HG03520 (cell line): ENCODE measurements around the gene DNAJC4.

Experiments
- ATAC-seq: cut with Tn5 transposase; IDR thresholded peaks from one replicate; pipeline ENCODE4 v1.9.1; 2021; ENCODE audit warnings: mild to moderate bottlenecking, moderate library complexity; ENCODE audit not compliant: unreplicated experiment

DNAJC4 gene, protein sequence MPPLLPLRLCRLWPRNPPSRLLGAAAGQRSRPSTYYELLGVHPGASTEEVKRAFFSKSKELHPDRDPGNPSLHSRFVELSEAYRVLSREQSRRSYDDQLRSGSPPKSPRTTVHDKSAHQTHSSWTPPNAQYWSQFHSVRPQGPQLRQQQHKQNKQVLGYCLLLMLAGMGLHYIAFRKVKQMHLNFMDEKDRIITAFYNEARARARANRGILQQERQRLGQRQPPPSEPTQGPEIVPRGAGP

DNA sequence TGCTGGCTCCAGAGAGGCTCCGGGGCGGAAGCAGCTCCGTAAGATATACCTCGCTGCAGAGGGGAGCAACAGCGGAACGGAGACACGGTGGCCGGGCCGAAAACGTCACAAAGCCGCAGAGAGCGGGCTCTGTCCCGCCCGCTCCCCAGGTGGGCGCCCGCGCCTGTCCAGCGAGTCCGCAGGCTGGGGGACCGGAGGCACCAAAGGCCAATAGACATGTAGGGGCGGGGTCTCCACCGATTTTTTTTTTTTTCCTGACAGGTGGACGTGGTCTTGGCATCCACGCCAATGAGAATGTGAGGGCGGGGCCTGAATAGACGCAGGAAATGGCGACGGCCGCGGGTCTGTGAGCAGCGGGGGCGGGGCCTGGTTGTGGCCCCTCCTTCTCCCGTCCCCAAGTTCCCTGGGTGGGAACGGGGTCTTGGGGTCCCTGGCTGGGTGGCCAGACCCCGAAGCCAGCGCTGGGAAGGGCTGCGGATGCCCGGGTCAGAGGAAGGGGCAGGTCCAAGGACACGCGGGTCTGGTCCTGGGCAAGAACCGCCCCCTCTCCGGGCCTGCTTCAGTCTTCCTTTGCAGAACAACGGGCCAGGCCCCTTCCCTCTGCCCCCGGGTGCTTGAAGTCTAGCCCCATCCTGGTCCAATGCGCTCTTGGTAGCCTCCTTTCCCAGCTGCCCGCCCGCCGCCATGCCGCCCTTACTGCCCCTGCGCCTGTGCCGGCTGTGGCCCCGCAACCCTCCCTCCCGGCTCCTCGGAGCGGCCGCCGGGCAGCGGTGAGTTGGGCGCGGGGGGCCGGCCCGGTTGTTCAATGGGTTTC lies at the start of gene DNAJC4:
TSS of gene DNAJC4 (plus strand) at position 378 of the 814 bp plus-strand sequence. CDS start at position 685, 307 bp downstream.
- ATAC-seq, result peak; percentile 37

DNA sequence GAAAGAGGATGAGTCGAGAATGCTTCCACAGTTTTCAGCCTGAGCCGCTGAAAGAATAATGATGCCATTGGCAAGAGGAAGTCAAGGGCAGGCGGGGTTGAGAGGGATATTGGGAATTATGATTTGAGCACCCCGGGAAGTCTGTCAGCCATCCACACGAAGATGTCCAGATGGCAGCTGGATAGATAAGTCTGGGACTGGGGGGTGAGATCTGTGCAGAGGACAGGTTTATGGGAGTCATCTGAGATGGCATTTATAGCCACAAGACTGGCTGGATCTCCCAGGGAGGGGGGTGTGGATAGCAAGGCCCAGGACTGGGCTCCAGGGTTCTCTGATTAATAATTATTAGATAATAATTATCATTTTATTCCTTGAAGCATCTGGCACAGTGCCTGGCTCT lies 49.5 kb upstream of the DNAJC4 start:
- ATAC-seq, result no peak

DNA sequence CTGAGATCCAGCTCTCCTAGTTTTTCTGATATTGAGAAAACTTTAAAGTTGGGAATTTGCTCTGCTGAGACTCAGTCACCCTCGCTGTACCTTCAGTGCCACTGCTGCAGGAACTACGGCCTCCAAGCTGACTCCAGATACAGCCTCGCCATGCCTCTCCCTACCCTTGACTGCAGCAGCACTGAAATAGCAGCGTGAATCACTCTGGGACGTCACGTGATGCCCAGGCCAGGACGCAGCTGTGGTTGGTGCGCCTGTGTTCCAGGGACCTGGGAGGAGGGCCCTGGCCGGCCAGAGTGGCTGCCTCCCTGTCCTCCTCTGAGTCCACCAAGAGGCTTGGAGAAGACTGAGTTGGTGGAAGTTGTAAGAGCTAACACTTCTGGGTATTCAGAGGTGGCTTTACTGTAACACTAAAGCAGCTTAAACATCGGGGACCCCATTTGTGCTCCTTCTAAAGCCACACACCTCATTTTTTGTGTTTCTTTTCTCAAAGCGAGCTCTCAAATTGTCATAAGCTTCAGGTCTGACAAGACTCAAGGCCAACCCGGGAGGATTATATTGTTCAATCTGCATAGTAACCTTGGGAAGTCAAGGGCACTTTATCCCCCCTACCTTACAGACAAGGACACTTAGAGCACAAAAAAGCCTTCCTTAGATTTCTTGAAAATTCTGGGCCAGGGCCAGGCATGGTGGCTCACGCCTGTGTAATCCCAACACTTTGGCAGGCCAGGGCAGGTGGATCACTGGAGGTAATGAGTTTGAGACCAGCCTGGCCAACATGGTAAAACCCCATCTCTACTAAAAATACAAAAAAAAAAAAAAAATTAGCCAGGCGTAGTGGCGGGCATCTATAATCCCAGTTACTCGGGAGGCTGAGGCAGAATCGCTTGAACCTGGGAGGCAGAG lies 48.6 kb upstream of the DNAJC4 start:
- ATAC-seq, result no peak

DNA sequence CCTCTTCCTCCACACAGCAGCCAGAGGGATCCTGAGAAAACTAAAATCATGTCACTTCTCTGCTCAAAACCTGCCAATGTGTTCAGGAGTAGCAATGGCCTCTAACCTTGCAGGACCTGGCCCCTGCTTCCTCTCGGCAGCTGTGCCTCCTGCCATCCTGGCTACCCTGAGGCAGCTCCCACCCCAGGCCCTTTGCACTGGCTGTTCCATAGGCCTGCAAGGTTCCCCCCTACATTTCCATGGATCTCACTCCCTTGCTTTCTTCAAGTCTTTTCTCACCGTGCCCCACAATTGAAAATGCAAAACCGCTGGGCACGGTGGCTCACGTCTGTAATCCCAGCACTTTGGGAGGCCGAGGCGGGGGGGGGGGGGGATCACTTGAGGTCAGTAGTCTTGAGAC lies 46.5 kb upstream of the DNAJC4 start:
- ATAC-seq, result no peak

- no peak for ATAC-seq
These were observed 45.1 kb upstream of the DNAJC4 start for GRCh38 chr11:64185175-64185692.

GRCh38 chr11:64185693-64186491 lies 44.5 kb upstream of the DNAJC4 start, which contains the start of gene STIP1:
STIP1 (plus strand) TSS chr11:64186171; CDS start chr11:64186262, 91 bp downstream.
- peak; percentile 88 for ATAC-seq

DNA sequence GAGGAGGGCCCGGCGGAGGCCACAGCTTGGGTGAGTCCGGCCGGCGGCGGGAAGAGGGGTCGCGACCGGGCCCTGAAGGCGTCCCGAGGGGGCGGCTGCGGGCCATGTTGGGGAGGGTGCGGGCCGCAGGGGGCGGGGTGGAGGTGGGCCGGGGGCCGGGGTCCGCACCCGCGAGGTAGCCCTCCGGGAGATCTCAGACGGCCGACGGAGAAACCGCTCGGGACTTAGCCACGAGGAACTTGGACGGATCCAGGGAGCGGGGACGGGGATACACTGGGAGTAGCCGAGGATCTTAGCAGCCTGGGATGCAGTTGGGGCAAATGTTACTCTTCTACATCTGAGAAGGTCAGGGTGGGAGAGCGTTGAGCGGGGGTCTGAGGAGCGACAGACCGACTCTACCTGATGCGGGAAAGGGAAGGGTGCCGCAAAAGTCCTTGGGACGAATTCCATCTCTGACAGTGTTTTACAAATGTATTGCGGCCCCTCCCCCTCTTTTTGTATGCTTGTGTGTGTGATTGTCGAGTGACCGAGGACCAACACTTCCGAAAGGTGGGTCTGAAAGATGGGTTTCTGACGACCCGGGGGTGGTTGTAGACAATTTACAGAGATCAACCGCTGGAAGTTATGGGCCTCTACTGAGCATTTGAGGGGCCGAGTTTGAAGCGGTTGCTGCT lies 43.7 kb upstream of the DNAJC4 start:
- no peak for ATAC-seq

GRCh38 chr11:64192434-64192833 lies 37.9 kb upstream of the DNAJC4 start:
- no peak for ATAC-seq

DNA sequence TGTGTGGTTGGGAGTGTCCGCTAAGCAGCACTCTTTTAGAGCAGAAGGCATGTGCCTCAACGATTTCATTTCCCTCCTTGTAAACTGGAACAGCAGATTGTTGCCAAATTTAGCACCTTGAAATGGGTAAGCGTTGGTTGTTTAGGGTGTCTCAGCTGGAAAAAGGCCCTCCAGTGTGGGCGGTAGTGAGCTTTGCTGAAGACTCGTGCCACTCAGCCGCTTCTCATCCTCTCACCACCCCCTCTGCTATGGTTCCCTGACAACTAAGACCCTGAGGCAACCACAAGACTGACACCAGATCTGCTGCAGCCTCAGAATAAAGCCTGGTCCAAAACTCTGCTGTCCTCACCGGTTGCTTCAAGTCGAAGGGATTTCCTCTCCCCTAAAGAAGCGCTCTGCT lies 33.7 kb upstream of the DNAJC4 start:
- ATAC-seq, result no peak

DNA sequence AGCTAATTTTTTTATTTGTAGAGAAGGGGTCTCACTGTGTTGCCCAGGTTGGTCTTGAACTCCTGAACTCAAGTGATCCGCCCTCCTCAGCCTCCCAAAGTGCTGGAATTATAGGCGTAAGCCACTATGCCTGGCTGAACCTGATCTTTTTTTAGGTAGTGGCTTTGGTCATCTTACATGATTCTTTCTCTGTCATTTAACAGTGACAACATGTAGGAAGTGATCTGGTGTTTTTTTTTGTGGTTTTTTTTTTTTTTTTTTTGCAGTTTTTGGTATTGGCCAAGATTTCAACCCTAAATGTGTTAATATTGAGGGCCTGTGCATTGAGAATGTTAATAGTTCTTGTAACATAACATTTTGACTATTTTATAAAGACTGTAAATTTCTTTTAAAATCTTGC lies 31.8 kb upstream of the DNAJC4 start:
- ATAC-seq, result no peak

- ATAC-seq, result no peak
These were observed 28.8 kb upstream of the DNAJC4 start for GRCh38 chr11:64201543-64201942.

DNA sequence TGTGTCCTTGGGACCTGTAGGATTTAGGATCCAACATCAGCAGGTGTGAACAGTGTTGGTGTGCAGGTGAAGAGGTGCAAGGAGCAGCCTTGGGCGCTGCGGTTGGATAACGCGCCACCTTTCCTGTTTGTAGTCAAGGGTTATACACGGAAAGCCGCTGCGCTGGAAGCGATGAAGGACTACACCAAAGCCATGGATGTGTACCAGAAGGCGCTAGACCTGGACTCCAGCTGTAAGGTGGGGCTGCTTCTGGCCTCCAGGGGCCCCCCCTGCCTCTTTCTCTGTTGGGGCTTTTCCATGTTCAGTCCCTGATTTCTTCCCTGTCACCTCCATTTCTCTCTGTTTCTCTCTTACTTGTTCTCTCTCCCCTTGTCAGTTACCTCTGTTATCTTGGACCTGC lies 27.4 kb upstream of the DNAJC4 start:
- no peak for ATAC-seq

- ATAC-seq, result no peak
These were observed 26.8 kb upstream of the DNAJC4 start for GRCh38 chr11:64203421-64204079.

DNA sequence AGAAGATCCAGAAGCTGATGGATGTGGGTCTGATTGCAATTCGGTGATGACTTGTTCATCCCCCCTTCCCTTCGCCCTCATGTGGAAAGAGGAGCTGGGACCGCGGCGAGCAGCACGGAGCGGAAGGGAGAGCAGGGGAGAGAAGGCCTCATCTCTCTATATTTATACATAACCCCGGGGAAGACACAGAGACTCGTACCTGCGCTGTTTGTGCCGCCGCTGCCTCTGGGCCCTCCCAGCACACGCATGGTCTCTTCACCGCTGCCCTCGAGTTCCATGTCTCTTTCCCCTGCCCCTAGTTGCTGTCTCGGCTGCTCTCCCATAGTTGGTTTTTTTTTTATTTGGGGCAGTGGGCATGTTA lies 26.3 kb upstream of the DNAJC4 start:
- no peak for ATAC-seq

DNA sequence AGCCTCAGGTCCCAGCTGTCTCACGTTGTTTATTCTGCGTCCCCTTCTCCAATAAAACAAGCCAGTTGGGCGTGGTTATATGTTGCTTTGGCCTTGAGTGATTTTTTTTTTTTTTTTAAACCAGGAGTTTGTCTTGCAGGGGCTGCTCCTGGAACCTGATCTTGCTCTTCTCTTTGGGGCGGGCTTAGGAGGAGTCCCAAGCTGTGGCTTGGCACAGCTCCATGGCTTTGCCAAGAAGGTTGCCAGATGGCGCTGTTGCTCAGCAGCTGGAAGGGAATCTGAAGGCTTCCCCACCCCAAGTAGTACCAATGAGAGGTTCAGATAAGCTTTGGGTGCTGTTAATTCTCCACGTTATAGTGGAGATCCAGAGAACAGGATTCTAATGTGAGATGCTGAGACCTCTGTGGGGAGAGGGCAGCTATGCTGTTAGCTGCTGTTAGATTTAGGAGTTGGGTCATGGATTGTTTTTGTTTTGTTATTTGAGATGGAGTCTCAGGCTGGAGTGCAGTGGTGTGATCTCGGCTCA lies 25.8 kb upstream of the DNAJC4 start:
- no peak for ATAC-seq

- no peak for ATAC-seq
These were observed 23.7 kb upstream of the DNAJC4 start, which contains the start of gene FERMT3 for GRCh38 chr11:64206457-64207255. FERMT3 (plus strand) TSS chr11:64206721; CDS start chr11:64207365, 644 bp downstream.

DNA sequence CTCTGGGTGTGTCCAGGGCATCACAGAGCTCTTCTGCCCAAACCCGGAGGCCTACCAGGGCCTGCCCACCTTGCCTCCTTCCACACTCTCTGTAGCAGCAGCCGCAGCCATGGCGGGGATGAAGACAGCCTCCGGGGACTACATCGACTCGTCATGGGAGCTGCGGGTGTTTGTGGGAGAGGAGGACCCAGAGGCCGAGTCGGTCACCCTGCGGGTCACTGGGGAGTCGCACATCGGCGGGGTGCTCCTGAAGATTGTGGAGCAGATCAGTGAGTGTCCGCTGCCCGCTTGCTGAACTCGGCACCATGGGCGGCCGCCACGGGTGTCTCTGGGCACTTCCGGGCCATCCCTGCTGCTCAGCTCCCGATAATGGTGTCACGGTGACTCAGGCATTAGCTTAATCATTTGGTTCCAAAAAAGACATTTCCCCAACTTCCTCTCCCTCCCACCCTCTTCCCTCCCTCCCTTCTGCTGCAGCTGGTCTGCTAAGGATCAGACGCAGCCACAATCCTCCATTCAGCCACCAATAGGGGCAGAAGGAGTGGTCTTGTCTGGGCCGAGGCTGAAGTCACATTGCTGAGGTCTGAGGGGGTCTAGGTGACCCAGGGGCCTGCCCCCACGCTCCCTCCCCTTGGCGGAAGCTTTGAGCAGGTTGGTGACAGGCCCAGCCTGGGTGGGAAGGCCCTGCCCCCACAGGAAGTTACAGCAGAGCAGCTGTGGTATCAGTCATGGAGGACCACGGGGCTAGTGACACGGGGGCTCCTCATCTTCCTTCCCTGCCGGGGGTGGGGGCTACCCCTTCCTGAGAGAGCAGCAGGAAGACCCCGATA lies 22.9 kb upstream of the DNAJC4 start:
- peak; percentile 45 for ATAC-seq
